ENCODE measurements around the gene TBC1D9.

GRCh38 chr4:140717313-140717712, 38.9 kb downstream of the TBC1D9 start:
- no peak for TF ChIP-seq EZH2 (IDR thresholded peaks at IDR 0.05)
- TF ChIP-seq POLR2AphosphoS5 (IDR thresholded peaks at IDR 0.05; ENCODE audit: borderline replicate concordance, low read depth, low read length), result no peak; the same call in 1 of the 2 replicates
